C4-2B (cell line): ENCODE measurements around the gene LMO7.

ENCODE experiments used
- CTCF ChIP-seq: fragments of 450-650 bp; conservative IDR thresholded peaks from 2 replicates; pipeline ENCODE4 v1.5.1; 2017; ENCODE audit warnings: mild to moderate bottlenecking
- ZFX ChIP-seq: fragments of 450-650 bp; IDR thresholded peaks from 2 replicates; pipeline ENCODE4 v1.6.1; 2017

GRCh38 chr13:75864718-75865117 lies 228.6 kb downstream of the LMO7 start:
- no peak for TF ChIP-seq CTCF
- TF ChIP-seq ZFX, result no peak
